NCI-H1436 treated with DMSO at 0.1 percent for 48 hours (cell line): ENCODE measurements around the gene ETV6.

Experiments
- DNase-seq: peaks from one replicate; lab custom pipeline; 2025; lab: John Stamatoyannopoulos, UW

The ETV6 gene

GRCh38 chr12:11859705-11860425, 210.4 kb downstream of the ETV6 start:
- no peak for DNase-seq

- no peak for DNase-seq
Measured at GRCh38 chr12:11861155-11861863, 211.8 kb downstream of the ETV6 start.

GRCh38 chr12:11861864-11862600, 212.6 kb downstream of the ETV6 start:
- no peak for DNase-seq

- no peak for DNase-seq
Measured at GRCh38 chr12:11862798-11863197, 213.3 kb downstream of the ETV6 start.

GRCh38 chr12:11863478-11863906, 214.0 kb downstream of the ETV6 start:
- no peak for DNase-seq

- no peak for DNase-seq
Measured at GRCh38 chr12:11863988-11864387, 214.5 kb downstream of the ETV6 start.

GRCh38 chr12:11865824-11866223, 216.3 kb downstream of the ETV6 start:
- no peak for DNase-seq

- DNase-seq, result no peak
Measured at GRCh38 chr12:11868027-11868426, 218.6 kb downstream of the ETV6 start.

- no peak for DNase-seq
Measured at GRCh38 chr12:11869406-11869805, 219.9 kb downstream of the ETV6 start.

- no peak for DNase-seq
Measured at GRCh38 chr12:11870041-11870451, 220.6 kb downstream of the ETV6 start.

GRCh38 chr12:11872055-11872454, 222.6 kb downstream of the ETV6 start:
- no peak for DNase-seq

GRCh38 chr12:11875414-11875935, 226.0 kb downstream of the ETV6 start:
- no peak for DNase-seq

GRCh38 chr12:11876307-11876706, 226.8 kb downstream of the ETV6 start:
- no peak for DNase-seq

GRCh38 chr12:11877102-11877826, 227.8 kb downstream of the ETV6 start:
- DNase-seq, result no peak

- DNase-seq, result no peak
Measured at GRCh38 chr12:11877869-11878780, 228.7 kb downstream of the ETV6 start.

- DNase-seq, result no peak
Measured at GRCh38 chr12:11879306-11879705, 229.8 kb downstream of the ETV6 start.

GRCh38 chr12:11880381-11880780, 230.9 kb downstream of the ETV6 start:
- no peak for DNase-seq

GRCh38 chr12:11881835-11882234, 232.4 kb downstream of the ETV6 start:
- DNase-seq, result no peak

- DNase-seq, result no peak
Measured at GRCh38 chr12:11882301-11883019, 233.0 kb downstream of the ETV6 start.

GRCh38 chr12:11884116-11884515, 234.6 kb downstream of the ETV6 start:
- no peak for DNase-seq
